H1 (cell line): ENCODE measurements around the gene ZNF182. TPM values are rescaled to one million over a fixed set of nuclear protein-coding genes. Genes with fewer than 3 reads are reported as not detected.
A peak's percentile ranks its signal among the peaks of the same experiment; 100 is the strongest.

ENCODE experiments used
- BCL11A ChIP-seq, 2 experiments: IDR thresholded peaks; one replicate each; pipeline ENCODE4 v1.6.1; 2011; ENCODE audit warnings: low read depth in 2 of 2, low read length in 2 of 2, mild to moderate bottlenecking in 2 of 2
- CTBP2 ChIP-seq: IDR thresholded peaks from 2 replicates; pipeline ENCODE4 v1.7.0; 2011; ENCODE audit warnings: borderline replicate concordance, mild to moderate bottlenecking, moderate library complexity, mixed read lengths, low read length; ENCODE audit not compliant: insufficient read depth, insufficient read length
- GTF2F1 ChIP-seq: IDR thresholded peaks from 2 replicates; pipeline ENCODE4 v1.6.1; 2012; ENCODE audit warnings: low read depth, low read length, improper control_type of control experiment, borderline replicate concordance
- HDAC2 ChIP-seq, 2 experiments: fragments of 300-600 bp in 1 of 2; sonication (generic) in 1 of 2; IDR thresholded peaks; 2 replicates each; pipeline ENCODE4 v1.6.1; 2011 to 2012; ENCODE audit warnings: low read depth in 2 of 2, low read length in 2 of 2, mild to moderate bottlenecking in 2 of 2, moderate library complexity in 2 of 2, borderline replicate concordance in 1 of 2, inconsistent platforms in 1 of 2
- HDAC6 ChIP-seq: IDR thresholded peaks from one replicate; pipeline ENCODE4 v1.7.1; 2012; ENCODE audit warnings: low read depth, mild to moderate bottlenecking, inconsistent platforms, low read length, moderate library complexity
- JUN ChIP-seq: IDR thresholded peaks from 2 replicates; pipeline ENCODE4 v1.6.1; 2011; ENCODE audit warnings: low read depth, mild to moderate bottlenecking, improper control_type of control experiment, low read length
- KDM4A ChIP-seq: IDR thresholded peaks from one replicate; pipeline ENCODE4 v1.7.1; 2012; ENCODE audit warnings: low read depth, mild to moderate bottlenecking, moderate library complexity, low read length, inconsistent platforms; ENCODE audit not compliant: severe bottlenecking
- NANOG ChIP-seq: IDR thresholded peaks from 2 replicates; pipeline ENCODE4 v1.6.1; 2011; ENCODE audit warnings: low read length, low read depth, mild to moderate bottlenecking, inconsistent platforms; ENCODE audit not compliant: insufficient read depth, poor library complexity, severe bottlenecking
- PHF8 ChIP-seq: fragments of 200-600 bp; sonication (generic); conservative IDR thresholded peaks from 2 replicates; pipeline ENCODE4 v1.7.1; 2012; ENCODE audit warnings: low read depth, mild to moderate bottlenecking, inconsistent platforms, low read length, moderate library complexity
- POU5F1 ChIP-seq: IDR thresholded peaks from 2 replicates; pipeline ENCODE4 v1.6.1; 2011; ENCODE audit warnings: low read depth, mild to moderate bottlenecking, low read length, moderate library complexity
- SAP30 ChIP-seq: fragments of 300-600 bp; sonication (generic); IDR thresholded peaks from 2 replicates; pipeline ENCODE4 v1.7.1; 2012; ENCODE audit warnings: low read length, moderate library complexity, mild to moderate bottlenecking, inconsistent platforms; ENCODE audit not compliant: insufficient read depth, insufficient replicate concordance
- SIN3A ChIP-seq, 2 experiments: IDR thresholded peaks in 1 of 2; conservative IDR thresholded peaks in 1 of 2; 2 replicates each; pipeline ENCODE4 v1.6.1; 2011 to 2012; ENCODE audit warnings: low read length in 2 of 2, improper control_type of control experiment in 1 of 2, low read depth in 1 of 2, mild to moderate bottlenecking in 1 of 2
- SIRT6 ChIP-seq: IDR thresholded peaks from one replicate; pipeline ENCODE4 v1.7.1; 2012; ENCODE audit warnings: low read length, inconsistent platforms
- SIX5 ChIP-seq: IDR thresholded peaks from 2 replicates; pipeline ENCODE4 v1.6.1; 2011; ENCODE audit warnings: mild to moderate bottlenecking, low read depth, low read length
- SRF ChIP-seq: IDR thresholded peaks from 2 replicates; pipeline ENCODE4 v1.6.1; 2011; ENCODE audit warnings: mild to moderate bottlenecking, low read depth, low read length, moderate library complexity
- TBP ChIP-seq: IDR thresholded peaks from 2 replicates; pipeline ENCODE4 v1.6.1; 2011; ENCODE audit warnings: low read depth, low read length, improper control_type of control experiment
- TCF12 ChIP-seq: IDR thresholded peaks from 2 replicates; pipeline ENCODE4 v1.6.1; 2011; ENCODE audit warnings: low read depth, mild to moderate bottlenecking, low read length
- polyA plus RNA-seq, 7 experiments: library from polyadenylated mRNA; depleted of rRNA in 3 of 7; stranded (reverse) in 5 of 7; unstranded in 2 of 7; fragments of >200 nt in 5 of 7; fragments of 200-250 nt in 2 of 7; gene quantifications; 1 replicate in 5 of 7; 2 replicates in 1 of 7; 4 replicates in 1 of 7; pipeline versions ENCODE4 v1.2.1 to v1.2.3, GENCODE V29; 2011 to 2013; ENCODE audit warnings: missing spikeins in 2 of 7, mixed read lengths in 2 of 7
- total RNA-seq: library from RNA; stranded (reverse); fragmentation: NEBNext Ultra II Directional; extraction: Animal tissue kit (Norgen Biotek cat#: 25700); gene quantifications from 2 replicates; pipeline ENCODE4 v1.2.1, GENCODE V29; 2021
- TF ChIP-seq, protein P1 (sequence below), 3 experiments: IDR thresholded peaks; 1 replicate in 2 of 3; 2 replicates in 1 of 3; pipeline versions ENCODE4 v1.5.1 to v1.6.1; 2011; ENCODE audit warnings: low read length in 3 of 3, mild to moderate bottlenecking in 3 of 3, inconsistent platforms in 2 of 3, low read depth in 1 of 3, moderate library complexity in 1 of 3; ENCODE audit not compliant: insufficient read depth in 1 of 3; ENCODE audit errors: control extremely low read depth in 1 of 3
- TF ChIP-seq, protein P2 (sequence below): IDR thresholded peaks from 2 replicates; pipeline ENCODE4 v1.6.1; 2012; ENCODE audit warnings: low read length, inconsistent platforms

Gene ZNF182
- total and polyA plus RNA-seq, 2 of the 8 experiments (the other 6 are each of a cell fraction or from before 2014, with no cell fraction given): 1.3 to 8.2 TPM

DNA sequence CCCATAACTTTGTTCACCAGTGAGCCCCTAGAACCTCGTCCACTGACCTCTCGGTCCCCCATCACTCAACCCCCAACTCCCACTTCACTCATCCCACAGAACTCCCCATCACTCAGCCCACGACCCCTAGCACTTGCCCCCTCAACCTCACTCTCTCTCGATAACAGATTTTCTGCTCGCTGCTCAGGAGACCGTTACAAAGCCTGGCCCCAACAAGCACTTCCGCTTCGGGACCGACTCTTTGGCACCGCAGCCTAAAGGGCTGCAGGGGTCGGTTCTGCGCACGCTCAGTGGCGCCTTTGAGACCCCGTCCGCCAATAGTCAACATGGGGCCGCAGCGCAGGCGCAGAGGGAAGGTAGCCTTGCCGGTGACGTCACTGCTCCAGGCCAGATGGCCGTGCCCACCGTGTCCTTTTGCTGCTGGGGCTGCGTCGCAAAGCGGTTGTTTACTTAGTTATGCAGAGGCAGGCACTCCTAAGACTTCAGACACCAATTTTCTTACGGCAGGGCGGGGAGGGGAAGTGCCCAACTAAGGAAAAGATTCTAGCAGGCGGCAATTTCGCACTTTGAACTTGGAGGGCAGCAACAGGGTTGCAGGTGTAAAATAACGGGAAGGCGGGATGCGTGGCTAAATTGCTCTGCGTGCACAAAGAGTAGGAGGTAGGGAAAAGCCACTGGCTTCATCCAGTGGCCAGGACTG, at the start of gene ZNF182 (continued):
- TF ChIP-seq, protein P1, sequence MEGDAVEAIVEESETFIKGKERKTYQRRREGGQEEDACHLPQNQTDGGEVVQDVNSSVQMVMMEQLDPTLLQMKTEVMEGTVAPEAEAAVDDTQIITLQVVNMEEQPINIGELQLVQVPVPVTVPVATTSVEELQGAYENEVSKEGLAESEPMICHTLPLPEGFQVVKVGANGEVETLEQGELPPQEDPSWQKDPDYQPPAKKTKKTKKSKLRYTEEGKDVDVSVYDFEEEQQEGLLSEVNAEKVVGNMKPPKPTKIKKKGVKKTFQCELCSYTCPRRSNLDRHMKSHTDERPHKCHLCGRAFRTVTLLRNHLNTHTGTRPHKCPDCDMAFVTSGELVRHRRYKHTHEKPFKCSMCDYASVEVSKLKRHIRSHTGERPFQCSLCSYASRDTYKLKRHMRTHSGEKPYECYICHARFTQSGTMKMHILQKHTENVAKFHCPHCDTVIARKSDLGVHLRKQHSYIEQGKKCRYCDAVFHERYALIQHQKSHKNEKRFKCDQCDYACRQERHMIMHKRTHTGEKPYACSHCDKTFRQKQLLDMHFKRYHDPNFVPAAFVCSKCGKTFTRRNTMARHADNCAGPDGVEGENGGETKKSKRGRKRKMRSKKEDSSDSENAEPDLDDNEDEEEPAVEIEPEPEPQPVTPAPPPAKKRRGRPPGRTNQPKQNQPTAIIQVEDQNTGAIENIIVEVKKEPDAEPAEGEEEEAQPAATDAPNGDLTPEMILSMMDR (IDR thresholded peaks at IDR 0.05; ENCODE audit: control extremely low read depth in 1 of 3, insufficient read depth in 1 of 3, low read depth in 1 of 3, low read length in 3 of 3): no peak
- TF ChIP-seq SIX5 (no peak), TBP (peak; percentile 54; the same call in 1 of the 2 replicates), SIN3A (conservative IDR thresholded peaks at IDR 0.05 in 1 of 2, IDR thresholded peaks at IDR 0.05 in 1 of 2; ENCODE audit: low read depth in 1 of 2, low read length in 2 of 2) (no peak), BCL11A (IDR thresholded peaks at IDR 0.05; ENCODE audit: low read depth in 2 of 2, low read length in 2 of 2) (no peak), POU5F1 (no peak), CTBP2 (no peak), HDAC6 (no peak), JUN (0 out of 2 replicates have a peak, but pooled peaks have one; percentile 21), TCF12 (no peak), KDM4A (no peak), NANOG (no peak), SIRT6 (no peak), PHF8 (peak; percentile 59; the same call in 1 of the 2 replicates), HDAC2 (IDR thresholded peaks at IDR 0.05; ENCODE audit: borderline replicate concordance in 1 of 2, low read depth in 2 of 2, low read length in 2 of 2) (no peak), SRF (no peak), SAP30 (no peak), GTF2F1 (no peak)
- TF ChIP-seq, protein P2, sequence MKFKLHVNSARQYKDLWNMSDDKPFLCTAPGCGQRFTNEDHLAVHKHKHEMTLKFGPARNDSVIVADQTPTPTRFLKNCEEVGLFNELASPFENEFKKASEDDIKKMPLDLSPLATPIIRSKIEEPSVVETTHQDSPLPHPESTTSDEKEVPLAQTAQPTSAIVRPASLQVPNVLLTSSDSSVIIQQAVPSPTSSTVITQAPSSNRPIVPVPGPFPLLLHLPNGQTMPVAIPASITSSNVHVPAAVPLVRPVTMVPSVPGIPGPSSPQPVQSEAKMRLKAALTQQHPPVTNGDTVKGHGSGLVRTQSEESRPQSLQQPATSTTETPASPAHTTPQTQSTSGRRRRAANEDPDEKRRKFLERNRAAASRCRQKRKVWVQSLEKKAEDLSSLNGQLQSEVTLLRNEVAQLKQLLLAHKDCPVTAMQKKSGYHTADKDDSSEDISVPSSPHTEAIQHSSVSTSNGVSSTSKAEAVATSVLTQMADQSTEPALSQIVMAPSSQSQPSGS: peak; percentile 77
